Panc1 (cell line): ENCODE results near the gene SMIM29. TPM values are rescaled to one million over a fixed set of nuclear protein-coding genes. Genes with fewer than 3 reads are reported as not detected.

ENCODE experiments used
- ATAC-seq: fragments of 200-7000 bp; cut with Tn5 transposase; 2 replicates; pipeline ENCODE4 v1.9.1; 2020; ENCODE audit warnings: mild to moderate bottlenecking, moderate library complexity
- BruUV-seq: library from RNA; stranded (reverse); fragments of 400-500 nt; replicated peaks from 2 replicates; lab custom pipeline; 2021; lab: Mats Ljungman, UMichigan
- CTCF ChIA-PET: fragments of 300-600 bp; sonication (Branson Sonifier 250); formaldehyde crosslinking; loops from one replicate; lab custom pipeline; 2022; ENCODE audit warnings: antibody characterized with exemption; lab: Charles Lee
- POLR2A ChIA-PET: fragments of 300-600 bp; sonication (Branson Sonifier 250); formaldehyde crosslinking; loops from one replicate; lab custom pipeline; 2022; ENCODE audit warnings: antibody characterized with exemption; lab: Charles Lee
- DNase-seq: peaks from one replicate; pipeline ENCODE4 v3.0.0-alpha.2; 2010; ENCODE audit warnings: low read depth, low spot score
- H3K27ac ChIP-seq: 2 replicates; pipeline ENCODE4 v1.5.1; 2011; ENCODE audit warnings: mild to moderate bottlenecking, low read length, inconsistent platforms
- H3K27me3 ChIP-seq: fragments of 200-500 bp; sonication (Bioruptor generic); 2 replicates; pipeline ENCODE4 v1.6.0; 2014; ENCODE audit warnings: low read length, inconsistent platforms; ENCODE audit not compliant: control insufficient read depth, insufficient read depth
- H3K36me3 ChIP-seq: fragments of 200-500 bp; sonication (Bioruptor generic); 2 replicates; pipeline ENCODE4 v1.5.1; 2014; ENCODE audit warnings: inconsistent platforms, mild to moderate bottlenecking, low read length, moderate library complexity; ENCODE audit not compliant: control insufficient read depth, insufficient read depth
- H3K4me1 ChIP-seq: 2 replicates; pipeline ENCODE4 v1.5.1; 2011; ENCODE audit warnings: inconsistent platforms, mild to moderate bottlenecking, low read length, moderate library complexity; ENCODE audit not compliant: control insufficient read depth, insufficient read depth
- H3K4me3 ChIP-seq, 2 experiments: 2 replicates each; pipeline ENCODE4 v1.5.1; 2011 to 2012; ENCODE audit warnings: low read depth in 2 of 2, low read length in 2 of 2, mild to moderate bottlenecking in 2 of 2, inconsistent platforms in 1 of 2, moderate library complexity in 1 of 2
- H3K9me3 ChIP-seq: fragments of 200-500 bp; sonication (Bioruptor generic); 2 replicates; pipeline ENCODE4 v1.5.1; 2014; ENCODE audit warnings: low read depth, mild to moderate bottlenecking, inconsistent platforms, low read length, moderate library complexity; ENCODE audit not compliant: control insufficient read depth, insufficient read depth
- CTCF ChIP-seq: fragments of 450-650 bp; IDR thresholded peaks from 2 replicates; pipeline ENCODE4 v1.5.1; 2017; ENCODE audit warnings: mild to moderate bottlenecking
- POLR2AphosphoS5 ChIP-seq: IDR thresholded peaks from 2 replicates; pipeline ENCODE4 v1.6.1; 2012; ENCODE audit warnings: mild to moderate bottlenecking, low read depth, low read length, moderate library complexity
- REST ChIP-seq, 2 experiments: IDR thresholded peaks; 2 replicates each; pipeline ENCODE4 v1.6.1; 2011 to 2012; ENCODE audit warnings: low read depth in 2 of 2, control low read depth in 1 of 2, low read length in 1 of 2, mild to moderate bottlenecking in 1 of 2, moderate library complexity in 1 of 2; ENCODE audit not compliant: insufficient read depth in 1 of 2
- SIN3A ChIP-seq: IDR thresholded peaks from 2 replicates; pipeline ENCODE4 v1.6.1; 2012; ENCODE audit warnings: low read depth, mild to moderate bottlenecking, low read length, moderate library complexity, borderline replicate concordance; ENCODE audit not compliant: insufficient read depth
- TCF7L2 ChIP-seq: IDR thresholded peaks from 2 replicates; pipeline ENCODE4 v1.6.1; 2011; ENCODE audit warnings: mild to moderate bottlenecking, low read depth, low read length, inconsistent platforms
- in situ Hi-C: cut with HindIII; loops from 2 replicates; pipeline ENCODE4 v1.10.0; 2016; ENCODE audit warnings: low sequenced_read_pairs, low pct_unique_long_range_greater_than_20kb
- intact Hi-C: fragments of 100-400 bp; cut with micrococcal nuclease; formaldehyde crosslinking; loops from one replicate; pipeline ENCODE4 v1.10.0; 2022; ENCODE audit not compliant: unreplicated experiment
- total RNA-seq: library from RNA; stranded (reverse); gene quantifications from one replicate; pipeline ENCODE4 v1.2.1, GENCODE V29; 2021; ENCODE audit not compliant: unreplicated experiment

The SMIM29 gene
- total RNA-seq, 1 experiment from 2014 or later: 35.6 TPM

GRCh38 chr6:34225551-34225950 is 23.3 kb downstream of the SMIM29 start:
- in situ Hi-C loops (no loop called here), intact Hi-C loops (no loop called here)
- Histone ChIP-seq H3K36me3 (no peaks in the 10 kb centered on the region), H3K4me3 (no peak overlapping the region), H3K27ac (no peak overlapping the region), H3K27me3 (no peaks in the 10 kb centered on the region), H3K4me1 (peaks cover 29% of the 10 kb centered on the region), H3K9me3 (no peaks in the 10 kb centered on the region)
- no peak for TF ChIP-seq TCF7L2
- no peak for TF ChIP-seq REST (IDR thresholded peaks at IDR 0.05; ENCODE audit: insufficient read depth in 1 of 2, low read depth in 2 of 2, low read length in 1 of 2)
- no peak for TF ChIP-seq SIN3A
- TF ChIP-seq CTCF: no peak
- no peak for TF ChIP-seq POLR2AphosphoS5
- ATAC-seq: no peak
- ChIA-PET POLR2A (no interaction called here), CTCF (no interaction called here)
- no TSS peak for BruUV-seq
- no peak for DNase-seq

GRCh38 chr6:34223956-34224940 is 24.6 kb downstream of the SMIM29 start:
- Histone ChIP-seq H3K9me3 (no peaks in the 10 kb centered on the region), H3K27ac (peak overlapping the region; percentile 96), H3K27me3 (no peaks in the 10 kb centered on the region), H3K4me3 (peak overlapping the region; percentile 49 to 67), H3K36me3 (no peaks in the 10 kb centered on the region), H3K4me1 (peaks cover 27% of the 10 kb centered on the region)
- in situ Hi-C loops: no loop called here
- DNase-seq: no peak
- POLR2A ChIA-PET: interaction anchor here (0.6 kb wide), 2 partner anchors 13 to 17 kb away, joined by 3 to 9 read pairs; partner anchors contain the start of gene HMGA1
- CTCF ChIA-PET: interaction anchor here (1.0 kb wide), 1 partner anchor 29 kb away, joined by 3 read pairs; no protein-coding TSS in a partner anchor
- intact Hi-C loops: no loop called here
- no peak for TF ChIP-seq POLR2AphosphoS5
- TF ChIP-seq SIN3A: 0 out of 2 replicates have a peak, but pooled peaks have one; percentile 56
- no peak for TF ChIP-seq TCF7L2
- BruUV-seq: TSS peak; percentile 95
- peak; percentile 95 for ATAC-seq
